ENCODE data around the gene FYN. TPM values are rescaled to one million over a fixed set of nuclear protein-coding genes. Genes with fewer than 3 reads are reported as not detected.
"Not testable (repeated sequence)": the region's sequence is repeated elsewhere in the genome, so short reads cannot be mapped to it uniquely, and the experiment has no call there.

The FYN gene
- total RNA-seq, 4 donors from 2014 or later, result 108 to 281 (median 186) TPM

DNA sequence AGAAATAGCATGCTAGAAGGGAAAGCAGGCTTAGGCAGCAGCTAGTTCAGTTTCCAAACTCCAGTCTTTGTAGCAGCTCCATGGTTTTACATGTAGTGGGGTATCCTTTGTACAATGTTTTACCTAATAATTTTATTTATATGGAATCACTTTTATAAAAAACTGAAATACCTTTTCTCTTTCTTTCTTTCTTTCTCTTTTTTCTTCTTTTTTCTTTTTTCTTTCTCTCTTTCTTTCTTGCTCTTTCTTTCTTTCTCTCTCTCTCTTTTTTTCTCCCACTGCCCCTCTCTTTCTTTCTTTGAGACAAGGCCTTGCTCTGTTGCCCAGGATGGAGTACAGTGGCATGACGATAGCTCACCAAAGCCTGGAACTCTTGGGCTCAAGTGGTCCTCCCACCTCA, 41.4 kb upstream of the FYN start:
- DNase-seq (ENCODE audit: low spot score), result no peak
- TF ChIP-seq, protein P1, sequence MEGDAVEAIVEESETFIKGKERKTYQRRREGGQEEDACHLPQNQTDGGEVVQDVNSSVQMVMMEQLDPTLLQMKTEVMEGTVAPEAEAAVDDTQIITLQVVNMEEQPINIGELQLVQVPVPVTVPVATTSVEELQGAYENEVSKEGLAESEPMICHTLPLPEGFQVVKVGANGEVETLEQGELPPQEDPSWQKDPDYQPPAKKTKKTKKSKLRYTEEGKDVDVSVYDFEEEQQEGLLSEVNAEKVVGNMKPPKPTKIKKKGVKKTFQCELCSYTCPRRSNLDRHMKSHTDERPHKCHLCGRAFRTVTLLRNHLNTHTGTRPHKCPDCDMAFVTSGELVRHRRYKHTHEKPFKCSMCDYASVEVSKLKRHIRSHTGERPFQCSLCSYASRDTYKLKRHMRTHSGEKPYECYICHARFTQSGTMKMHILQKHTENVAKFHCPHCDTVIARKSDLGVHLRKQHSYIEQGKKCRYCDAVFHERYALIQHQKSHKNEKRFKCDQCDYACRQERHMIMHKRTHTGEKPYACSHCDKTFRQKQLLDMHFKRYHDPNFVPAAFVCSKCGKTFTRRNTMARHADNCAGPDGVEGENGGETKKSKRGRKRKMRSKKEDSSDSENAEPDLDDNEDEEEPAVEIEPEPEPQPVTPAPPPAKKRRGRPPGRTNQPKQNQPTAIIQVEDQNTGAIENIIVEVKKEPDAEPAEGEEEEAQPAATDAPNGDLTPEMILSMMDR (IDR thresholded peaks at IDR 0.05), result no peak
- ATAC-seq (ENCODE audit: low FRiP score), result no peak

DNA sequence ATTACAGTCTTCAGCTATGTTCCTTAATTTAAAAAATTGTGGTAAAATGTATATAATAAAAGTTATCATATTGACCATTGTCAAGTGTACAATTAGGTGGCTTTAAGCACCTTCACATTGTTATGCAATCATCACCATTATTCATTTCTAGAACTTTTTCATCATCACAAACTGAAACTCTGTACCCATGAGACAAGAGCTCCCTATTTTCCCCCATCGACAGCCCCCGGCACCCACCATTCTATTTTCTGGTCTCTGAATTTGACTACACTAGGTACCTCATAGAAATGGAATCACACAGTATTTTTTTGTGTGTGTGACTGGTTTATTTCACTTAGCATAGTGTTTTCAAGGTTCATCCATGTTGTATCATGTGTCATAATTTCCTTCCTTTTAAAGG, 39.7 kb upstream of the FYN start:
- DNase-seq (ENCODE audit: low spot score), result no peak
- TF ChIP-seq, protein P1 (IDR thresholded peaks at IDR 0.05), result no peak
- ATAC-seq (ENCODE audit: low FRiP score), result no peak

DNA sequence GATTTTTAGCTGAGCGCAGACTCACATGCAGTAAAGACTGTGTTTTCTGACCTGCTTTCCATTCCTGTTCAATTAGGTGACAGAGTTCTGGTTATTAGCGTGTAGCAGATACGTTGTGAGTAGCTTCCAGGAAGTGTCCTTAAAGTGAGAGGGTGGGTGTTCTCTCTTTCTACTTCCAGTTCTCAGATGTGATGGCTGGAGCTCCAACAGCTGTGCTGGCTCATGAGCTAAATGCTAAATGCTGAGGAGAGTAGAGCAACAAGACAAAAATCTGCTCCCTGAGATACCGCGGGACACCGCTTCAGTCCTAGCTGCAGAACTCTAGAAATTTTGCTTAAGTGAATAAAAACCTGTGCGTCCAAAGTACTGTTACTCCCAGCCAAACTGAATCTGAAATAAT, 38.2 kb upstream of the FYN start:
- DNase-seq (ENCODE audit: low spot score), result no peak
- no peak for ATAC-seq (ENCODE audit: low FRiP score)

DNA sequence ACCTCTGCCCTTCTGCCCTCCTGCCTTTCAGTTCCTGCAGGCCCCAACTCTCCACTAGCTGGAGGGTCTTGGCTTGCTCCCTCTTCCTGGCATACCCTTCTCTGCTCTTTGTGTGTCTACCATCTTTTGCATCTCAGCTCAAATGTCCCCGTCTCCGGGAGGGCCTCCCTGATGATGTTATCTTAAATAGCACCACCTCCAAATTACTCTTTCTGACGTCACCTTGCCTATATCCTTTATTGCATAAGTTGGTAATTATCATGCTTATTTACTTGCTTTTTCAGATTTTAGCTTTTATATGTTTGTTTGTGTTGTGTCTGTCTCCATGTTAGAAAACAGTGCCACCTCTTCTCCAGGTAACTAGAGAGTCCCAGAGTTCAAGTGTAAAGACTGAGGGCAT, 36.0 kb upstream of the FYN start:
- TF ChIP-seq, protein P1 (IDR thresholded peaks at IDR 0.05), result no peak
- no peak for ATAC-seq (ENCODE audit: low FRiP score)
- no peak for DNase-seq (ENCODE audit: low spot score)

More for the DNA sequence above, 38.2 kb upstream of the FYN start:
- TF ChIP-seq, protein P1 (IDR thresholded peaks at IDR 0.05), result no peak

DNA sequence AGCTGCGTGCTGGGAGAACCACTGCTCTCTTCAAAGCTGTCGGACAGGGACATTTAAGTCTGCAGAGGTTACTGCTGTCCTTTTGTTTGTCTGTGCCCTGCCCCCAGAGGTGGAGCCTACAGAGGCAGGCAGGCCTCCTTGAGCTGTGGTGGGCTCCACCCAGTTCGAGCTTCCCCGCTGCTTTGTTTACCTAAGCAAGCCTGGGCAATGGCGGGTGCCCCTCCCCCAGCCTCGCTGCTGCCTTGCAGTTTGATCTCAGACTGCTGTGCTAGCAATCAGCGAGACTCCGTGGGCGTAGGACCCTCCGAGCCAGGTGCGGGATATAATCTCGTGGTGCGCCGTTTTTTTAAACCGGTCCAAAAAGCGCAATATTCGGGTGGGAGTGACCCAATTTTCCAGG, 35.1 kb upstream of the FYN start:
- DNase-seq (ENCODE audit: low spot score); ATAC-seq (ENCODE audit: low FRiP score): not testable (repeated sequence)

DNA sequence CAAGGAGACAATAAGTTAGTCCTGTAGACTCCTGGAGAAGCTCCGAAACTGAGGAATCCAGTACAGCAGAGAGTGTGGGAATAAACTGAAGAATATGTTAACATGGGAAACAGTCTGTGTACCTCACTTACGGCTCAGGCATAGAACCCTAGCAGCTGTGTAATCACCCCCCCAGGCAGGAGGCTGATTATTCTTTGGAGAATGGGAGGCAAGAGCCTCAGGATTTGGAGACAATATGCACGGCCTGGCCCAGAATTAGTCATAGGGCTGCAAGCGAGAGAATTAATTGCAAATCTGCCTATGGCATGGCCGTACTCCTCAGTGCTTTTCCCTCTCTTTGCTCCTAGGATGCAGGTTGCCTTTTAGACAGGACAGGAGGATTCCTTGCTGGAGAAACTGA, 27.5 kb upstream of the FYN start:
- no peak for ATAC-seq (ENCODE audit: low FRiP score)
- DNase-seq (ENCODE audit: low spot score), result no peak
- TF ChIP-seq, protein P1 (IDR thresholded peaks at IDR 0.05), result no peak

DNA sequence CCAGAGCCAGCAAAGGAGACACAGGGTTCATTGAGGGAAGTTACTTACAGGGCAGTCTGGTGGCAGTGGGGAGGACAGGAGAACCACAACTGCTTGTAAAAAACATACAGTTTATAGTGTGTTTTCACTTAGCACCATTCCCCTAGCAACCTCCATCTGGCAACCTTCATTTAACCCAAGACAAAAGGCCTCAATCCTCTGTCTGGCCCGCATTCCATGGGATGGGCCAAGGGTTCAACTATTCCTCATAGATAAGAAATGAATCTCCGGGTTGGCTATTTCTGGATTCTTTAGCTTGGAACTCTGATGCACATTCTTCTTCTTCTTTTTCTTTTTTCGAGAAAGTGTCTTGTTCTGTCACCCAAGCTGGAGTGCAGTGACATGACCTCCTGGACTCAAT, 26.3 kb upstream of the FYN start:
- DNase-seq (ENCODE audit: low spot score) (no peak), ATAC-seq (ENCODE audit: low FRiP score) (no peak)
- TF ChIP-seq, protein P1 (IDR thresholded peaks at IDR 0.05), result no peak

DNA sequence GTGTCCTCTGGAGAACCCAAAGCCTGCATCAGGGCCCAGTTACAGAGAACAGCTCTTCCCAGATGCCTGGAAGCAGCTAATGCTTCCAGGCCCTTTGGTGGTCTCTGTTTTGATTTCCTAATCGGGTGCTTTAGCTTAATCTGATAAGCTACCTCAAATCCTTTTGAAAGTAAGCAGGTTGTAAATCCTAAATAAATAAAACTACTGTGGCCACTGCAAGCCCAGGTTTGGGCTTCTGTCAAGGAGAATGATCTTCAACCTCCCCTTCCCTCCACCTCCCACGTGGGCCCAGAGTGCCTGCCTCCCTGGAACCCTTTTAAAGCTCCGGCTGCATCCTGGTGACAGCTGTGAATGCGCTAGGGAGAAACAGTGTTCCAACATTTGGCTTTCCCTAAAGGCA, 25.2 kb upstream of the FYN start:
- DNase-seq (ENCODE audit: low spot score) (no peak), ATAC-seq (ENCODE audit: low FRiP score) (no peak)
- TF ChIP-seq, protein P1 (IDR thresholded peaks at IDR 0.05), result no peak
